ENCODE results near the gene TARS1. TPM values are rescaled to one million over a fixed set of nuclear protein-coding genes. Genes with fewer than 3 reads are reported as not detected.

TARS1 gene
- total and polyA plus RNA-seq, 10 of the 15 experiments (the other 5 are each of a cell fraction or from before 2014, with no cell fraction given) = 163 to 350 (median 228) TPM

DNA sequence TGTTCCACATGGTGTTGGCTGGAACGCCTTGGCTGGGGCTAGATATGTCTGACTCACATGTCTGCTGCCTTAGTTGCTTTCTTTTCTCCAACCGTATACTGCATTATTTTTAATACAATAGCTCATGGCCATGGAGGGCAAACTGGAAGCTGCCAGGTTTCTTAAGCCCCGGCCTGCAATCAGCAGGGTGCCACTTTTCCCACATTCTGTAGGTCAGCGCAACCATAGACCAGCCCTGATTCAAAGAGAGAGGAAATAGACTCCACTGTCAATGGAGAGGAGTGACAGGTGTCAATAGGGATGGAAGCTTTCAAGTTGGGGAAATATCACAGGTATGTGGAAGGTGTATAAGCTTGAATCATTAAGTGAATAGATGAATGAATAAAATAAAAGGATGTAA, 60.5 kb downstream of the TARS1 start:
- intact Hi-C loops (cut with micrococcal nuclease; ENCODE audit: unreplicated experiment) (no loop called here), in situ Hi-C loops (cut with MboI) (no loop called here)
- H3K36me3 ChIP-seq (ENCODE audit: control insufficient read depth in 2 of 2, insufficient read depth in 2 of 2, low read length in 1 of 2) = no peaks in the 10 kb centered on the region
- no peak for TF ChIP-seq TCF12 (IDR thresholded peaks at IDR 0.05; ENCODE audit: low read depth, low read length)
- SMC1A ChIA-PET (ENCODE audit: uncharacterized antibody, unreplicated experiment) = no interaction called here
- H3K79me2 ChIP-seq (ENCODE audit: control insufficient read depth, insufficient read depth, low read length) = no peaks in the 10 kb centered on the region
- CTCF ChIA-PET = interaction anchor here (0.7 kb wide), 1 partner anchor 539 kb away, joined by 4 read pairs; no protein-coding TSS in a partner anchor
- H3K9me3 ChIP-seq (replicated peaks; ENCODE audit: control insufficient read depth, insufficient read depth, low read length) = no peaks in the 10 kb centered on the region
- BruUV-seq (replicated peaks) = no TSS peak
- 62% methylated on average over 4 of the region's 4 CpGs for WGBS (ENCODE audit: insufficient coverage, insufficient replicate concordance, low lambda C conversion rate, missing lambda C conversion rate)
- H3K27ac ChIP-seq (ENCODE audit: control insufficient read depth, insufficient read depth) = no peak overlapping the region
- H3K4me1 ChIP-seq (ENCODE audit: control insufficient read depth, insufficient read depth, low read length) = no peaks in the 10 kb centered on the region
- POLR2A ChIA-PET = interaction anchor here (0.9 kb wide), 1 partner anchor 134 kb away, joined by 4 read pairs; no protein-coding TSS in a partner anchor
- H2AFZ ChIP-seq (ENCODE audit: control insufficient read depth, low read depth, low read length) = no peak overlapping the region
- DNase-seq (ENCODE audit: low read depth, low spot score) (no peak), ATAC-seq (no peak), FAIRE-seq (no peak)
- RAD21 ChIA-PET (ENCODE audit: unreplicated experiment) = no interaction called here
- no peaks in the 10 kb centered on the region for H3K27me3 ChIP-seq (replicated peaks in 1 of 2; ENCODE audit: control insufficient read depth in 2 of 2, insufficient read depth in 2 of 2, low read length in 1 of 2)
- H3K4me3 ChIP-seq = no peak overlapping the region
- no peaks in the 10 kb centered on the region for H4K20me1 ChIP-seq (ENCODE audit: control insufficient read depth, insufficient read depth)
- no peak overlapping the region for H3K9ac ChIP-seq (ENCODE audit: control insufficient read depth, insufficient read depth, low read length)
- no peak overlapping the region for H3K4me2 ChIP-seq (ENCODE audit: control insufficient read depth, insufficient read depth)

DNA sequence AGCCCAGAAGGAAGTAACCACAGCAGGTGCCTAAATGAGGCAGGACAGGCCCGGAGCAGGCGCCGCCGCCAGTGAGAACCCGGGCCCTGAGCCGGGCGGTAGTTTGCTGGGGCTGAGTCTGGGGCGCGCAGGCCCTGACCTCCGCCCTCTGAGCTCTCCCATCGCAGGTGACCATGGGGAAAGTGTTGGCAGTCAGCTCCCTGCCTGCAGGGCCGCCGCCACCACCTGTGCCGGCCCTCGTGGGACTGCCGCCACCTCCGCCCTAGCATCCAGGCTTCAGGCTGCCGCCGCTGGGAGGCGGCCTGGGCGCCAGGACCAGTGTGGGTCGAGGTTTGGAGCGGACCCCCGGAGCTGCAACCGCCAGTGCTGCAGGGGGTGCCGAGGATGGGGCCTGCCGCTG, 61.1 kb downstream of the TARS1 start:
- BruUV-seq (replicated peaks) = no TSS peak
- Histone ChIP-seq H3K4me1 (ENCODE audit: control insufficient read depth, insufficient read depth, low read length) (no peaks in the 10 kb centered on the region), H3K27me3 (replicated peaks in 1 of 2; ENCODE audit: control insufficient read depth in 2 of 2, insufficient read depth in 2 of 2, low read length in 1 of 2) (no peaks in the 10 kb centered on the region), H3K4me2 (ENCODE audit: control insufficient read depth, insufficient read depth) (no peak overlapping the region), H3K9ac (ENCODE audit: control insufficient read depth, insufficient read depth, low read length) (no peak overlapping the region), H3K36me3 (ENCODE audit: control insufficient read depth in 2 of 2, insufficient read depth in 2 of 2, low read length in 1 of 2) (no peaks in the 10 kb centered on the region), H3K27ac (ENCODE audit: control insufficient read depth, insufficient read depth) (no peak overlapping the region), H3K79me2 (ENCODE audit: control insufficient read depth, insufficient read depth, low read length) (no peaks in the 10 kb centered on the region), H3K4me3 (no peak overlapping the region), H4K20me1 (ENCODE audit: control insufficient read depth, insufficient read depth) (no peaks in the 10 kb centered on the region), H2AFZ (ENCODE audit: control insufficient read depth, low read depth, low read length) (no peak overlapping the region), H3K9me3 (replicated peaks; ENCODE audit: control insufficient read depth, insufficient read depth, low read length) (no peaks in the 10 kb centered on the region)
- ATAC-seq (no peak), DNase-seq (ENCODE audit: low read depth, low spot score) (no peak), FAIRE-seq (no peak)
- in situ Hi-C loops (cut with MboI) = no loop called here
- 73% methylated on average over 27 of the region's 27 CpGs for WGBS (ENCODE audit: insufficient coverage, insufficient replicate concordance, low lambda C conversion rate, missing lambda C conversion rate)
- intact Hi-C loops (cut with micrococcal nuclease; ENCODE audit: unreplicated experiment) = no loop called here
- SMC1A ChIA-PET (ENCODE audit: uncharacterized antibody, unreplicated experiment) = no interaction called here
- TF ChIP-seq BACH1 (IDR thresholded peaks at IDR 0.05; ENCODE audit: borderline replicate concordance) = no peak
- CTCF ChIA-PET = no interaction called here
- POLR2A ChIA-PET = no interaction called here
- RAD21 ChIA-PET (ENCODE audit: unreplicated experiment) = no interaction called here
